ENCODE results near the gene ADIPOR2. TPM values are rescaled to one million over a fixed set of nuclear protein-coding genes. Genes with fewer than 3 reads are reported as not detected.

The ADIPOR2 gene
- total and polyA plus RNA-seq, 2 donors (not counting 1 experiment from before 2014, with no cell fraction given), result 9.2 to 35.9 TPM

- WGBS (ENCODE audit: insufficient coverage), result 85% methylated on average over 21 of the region's 21 CpGs
- Histone ChIP-seq H3K27me3 (replicated peaks in 1 of 4; ENCODE audit: control extremely low read depth in 1 of 4, control insufficient read depth in 3 of 4, insufficient read depth in 4 of 4, low read length in 3 of 4) (peaks cover 0 to 19% (median under 1%) of the 10 kb centered on the region in 4 experiments), H3K9ac (ENCODE audit: low read length) (no peak overlapping the region), H3K79me2 (ENCODE audit: control insufficient read depth, insufficient read depth, low read length) (no peaks in the 10 kb centered on the region), H3K9me3 (ENCODE audit: control extremely low read depth in 1 of 3, control insufficient read depth in 2 of 3, insufficient read depth in 1 of 3, low read length in 2 of 3) (no peaks in the 10 kb centered on the region), H3K4me1 (ENCODE audit: control insufficient read depth in 2 of 2, insufficient read depth in 2 of 2, low read length in 2 of 2) (no peaks in the 10 kb centered on the region), H2AFZ (ENCODE audit: insufficient read depth, low read depth, low read length, poor library complexity, severe bottlenecking) (no peak overlapping the region), H3K27ac (ENCODE audit: low read length in 2 of 2) (no peak overlapping the region), H3K4me2 (replicated peaks; ENCODE audit: low read depth, low read length, poor library complexity, severe bottlenecking) (no peak overlapping the region), H4K20me1 (ENCODE audit: control insufficient read depth, insufficient read depth, low read length, poor library complexity, severe bottlenecking) (no peaks in the 10 kb centered on the region), H3K36me3 (replicated peaks in 1 of 2; ENCODE audit: control extremely low read depth in 1 of 2, control insufficient read depth in 1 of 2, extremely low read depth in 1 of 2, insufficient read depth in 2 of 2, low read length in 1 of 2) (no peaks in the 10 kb centered on the region), H3K4me3 (ENCODE audit: control extremely low read depth in 1 of 5, extremely low read depth in 1 of 5, insufficient read depth in 1 of 5, low read depth in 2 of 5, low read length in 4 of 5) (no peak overlapping the region)
- Mint-ChIP-seq H3K4me3 (no peak overlapping the region), H3K27me3 (peaks cover 39% of the 10 kb centered on the region), H3K4me1 (peaks cover 3% of the 10 kb centered on the region), H3K9me3 (ENCODE audit: insufficient read depth) (no peaks in the 10 kb centered on the region), H3K27ac (no peak overlapping the region)
- ChIA-PET POLR2A (no interaction called here), CTCF (interaction anchor here (1.1 to 1.4 kb wide), 2 partner anchors 124 kb away, joined by 4 read pairs; no protein-coding TSS in a partner anchor)
- TF ChIP-seq, protein P1, sequence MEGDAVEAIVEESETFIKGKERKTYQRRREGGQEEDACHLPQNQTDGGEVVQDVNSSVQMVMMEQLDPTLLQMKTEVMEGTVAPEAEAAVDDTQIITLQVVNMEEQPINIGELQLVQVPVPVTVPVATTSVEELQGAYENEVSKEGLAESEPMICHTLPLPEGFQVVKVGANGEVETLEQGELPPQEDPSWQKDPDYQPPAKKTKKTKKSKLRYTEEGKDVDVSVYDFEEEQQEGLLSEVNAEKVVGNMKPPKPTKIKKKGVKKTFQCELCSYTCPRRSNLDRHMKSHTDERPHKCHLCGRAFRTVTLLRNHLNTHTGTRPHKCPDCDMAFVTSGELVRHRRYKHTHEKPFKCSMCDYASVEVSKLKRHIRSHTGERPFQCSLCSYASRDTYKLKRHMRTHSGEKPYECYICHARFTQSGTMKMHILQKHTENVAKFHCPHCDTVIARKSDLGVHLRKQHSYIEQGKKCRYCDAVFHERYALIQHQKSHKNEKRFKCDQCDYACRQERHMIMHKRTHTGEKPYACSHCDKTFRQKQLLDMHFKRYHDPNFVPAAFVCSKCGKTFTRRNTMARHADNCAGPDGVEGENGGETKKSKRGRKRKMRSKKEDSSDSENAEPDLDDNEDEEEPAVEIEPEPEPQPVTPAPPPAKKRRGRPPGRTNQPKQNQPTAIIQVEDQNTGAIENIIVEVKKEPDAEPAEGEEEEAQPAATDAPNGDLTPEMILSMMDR (IDR thresholded peaks at IDR 0.05), result no peak
- TF ChIP-seq EZH2 (IDR thresholded peaks at IDR 0.05; ENCODE audit: borderline replicate concordance, insufficient read depth, low read depth, low read length, poor library complexity, severe bottlenecking), result no peak
- intact Hi-C loops (cut with micrococcal nuclease), result no loop called here
- DNase-seq (no peak), ATAC-seq (ENCODE audit: low read depth) (no peak)
Measured at GRCh38 chr12:1815814-1816729, 125.2 kb downstream of the ADIPOR2 start.

All from B cell (primary cell).